CD4-positive, alpha-beta T cell treated with Interleukin-15 for 4 hours (primary cell): ENCODE data around the gene DHX15.

Source experiments
- DNase-seq: peaks from one replicate; pipeline ENCODE4 v3.0.0-alpha.2; 2020; ENCODE audit warnings: low spot score

Gene DHX15

GRCh38 chr4:24482871-24483270 lies 101.5 kb downstream of the DHX15 start:
- DNase-seq = no peak

GRCh38 chr4:24477919-24478318 lies 106.4 kb downstream of the DHX15 start:
- no peak for DNase-seq
